ENCODE results near the gene THEM5.

The THEM5 gene

GRCh38 chr1:151805066-151805820, 48.3 kb downstream of the THEM5 start, which contains the start of gene LINGO4:
Gene LINGO4 (minus strand): TSS chr1:151805419. CDS start chr1:151802704, 2,715 bp downstream.
- Histone ChIP-seq H3K79me2 (ENCODE audit: low read length) (no peaks in the 10 kb centered on the region), H2AFZ (ENCODE audit: low read length) (no peak within 1 kb of the TSS), H3K27me3 (replicated peaks; ENCODE audit: insufficient read depth, low read length) (no peaks in the 10 kb centered on the region; the same call in 1 of the 2 replicates), H3K4me1 (ENCODE audit: low read length) (no peaks in the 10 kb centered on the region), H3K36me3 (replicated peaks; ENCODE audit: insufficient read depth, low read length) (no peaks in the 10 kb centered on the region), H3K4me2 (ENCODE audit: low read depth, low read length) (no peak within 1 kb of the TSS), H3K9me3 (replicated peaks; ENCODE audit: insufficient read depth, low read length) (no peaks in the 10 kb centered on the region), H3K9ac (ENCODE audit: low read length) (no peak within 1 kb of the TSS), H3K4me3 (ENCODE audit: low read length) (no peak within 1 kb of the TSS), H3K9me2 (replicated peaks; ENCODE audit: insufficient read depth, low read length) (no peaks in the 10 kb centered on the region), H3F3A (ENCODE audit: insufficient read depth, low read length) (no peaks in the 10 kb centered on the region), H4K20me1 (ENCODE audit: insufficient read depth, low read length) (no peaks in the 10 kb centered on the region), H3K27ac (ENCODE audit: low read length) (no peak within 1 kb of the TSS)
- no peak for DNase-seq
- TF ChIP-seq EZH2 (optimal IDR thresholded peaks at IDR 0.05; ENCODE audit: low read depth, low read length) = no peak
- no peak for TF ChIP-seq EZH2phosphoT487 (IDR thresholded peaks at IDR 0.05; ENCODE audit: low read length)
- no peak for TF ChIP-seq CTCF (IDR thresholded peaks at IDR 0.05; ENCODE audit: low read length)

- H3K9ac ChIP-seq (ENCODE audit: low read length) = no peak overlapping the region
- no peak overlapping the region for H3K4me3 ChIP-seq (ENCODE audit: low read length)
- TF ChIP-seq CTCF (IDR thresholded peaks at IDR 0.05; ENCODE audit: low read length) (no peak), EZH2 (optimal IDR thresholded peaks at IDR 0.05; ENCODE audit: low read depth, low read length) (no peak), EZH2phosphoT487 (IDR thresholded peaks at IDR 0.05; ENCODE audit: low read length) (no peak)
- H3K27ac ChIP-seq (ENCODE audit: low read length) = no peak overlapping the region
- H3F3A ChIP-seq (ENCODE audit: insufficient read depth, low read length) = no peaks in the 10 kb centered on the region
- H4K20me1 ChIP-seq (ENCODE audit: insufficient read depth, low read length) = no peaks in the 10 kb centered on the region
- no peak overlapping the region for H2AFZ ChIP-seq (ENCODE audit: low read length)
- no peaks in the 10 kb centered on the region for H3K36me3 ChIP-seq (replicated peaks; ENCODE audit: insufficient read depth, low read length)
- no peaks in the 10 kb centered on the region for H3K9me2 ChIP-seq (replicated peaks; ENCODE audit: insufficient read depth, low read length)
- no peaks in the 10 kb centered on the region; the same call in 1 of the 2 replicates for H3K27me3 ChIP-seq (replicated peaks; ENCODE audit: insufficient read depth, low read length)
- no peaks in the 10 kb centered on the region for H3K9me3 ChIP-seq (replicated peaks; ENCODE audit: insufficient read depth, low read length)
- H3K4me1 ChIP-seq (ENCODE audit: low read length) = no peaks in the 10 kb centered on the region
- no peak overlapping the region for H3K4me2 ChIP-seq (ENCODE audit: low read depth, low read length)
- DNase-seq = no peak
- no peaks in the 10 kb centered on the region for H3K79me2 ChIP-seq (ENCODE audit: low read length)
Observed at GRCh38 chr1:151803915-151804314, 49.6 kb downstream of the THEM5 start.

- H3K4me1 ChIP-seq (ENCODE audit: low read length) = no peaks in the 10 kb centered on the region
- no peak for TF ChIP-seq CTCF (IDR thresholded peaks at IDR 0.05; ENCODE audit: low read length)
- TF ChIP-seq EZH2phosphoT487 (IDR thresholded peaks at IDR 0.05; ENCODE audit: low read length) = no peak
- TF ChIP-seq EZH2 (optimal IDR thresholded peaks at IDR 0.05; ENCODE audit: low read depth, low read length) = no peak
- H4K20me1 ChIP-seq (ENCODE audit: insufficient read depth, low read length) = no peaks in the 10 kb centered on the region
- no peaks in the 10 kb centered on the region for H3F3A ChIP-seq (ENCODE audit: insufficient read depth, low read length)
- no peak overlapping the region for H2AFZ ChIP-seq (ENCODE audit: low read length)
- no peaks in the 10 kb centered on the region for H3K9me2 ChIP-seq (replicated peaks; ENCODE audit: insufficient read depth, low read length)
- no peaks in the 10 kb centered on the region for H3K36me3 ChIP-seq (replicated peaks; ENCODE audit: insufficient read depth, low read length)
- no peaks in the 10 kb centered on the region for H3K9me3 ChIP-seq (replicated peaks; ENCODE audit: insufficient read depth, low read length)
- H3K9ac ChIP-seq (ENCODE audit: low read length) = no peak overlapping the region
- no peaks in the 10 kb centered on the region; the same call in 1 of the 2 replicates for H3K27me3 ChIP-seq (replicated peaks; ENCODE audit: insufficient read depth, low read length)
- H3K79me2 ChIP-seq (ENCODE audit: low read length) = no peaks in the 10 kb centered on the region
- H3K4me3 ChIP-seq (ENCODE audit: low read length) = no peak overlapping the region
- no peak for DNase-seq
- no peak overlapping the region for H3K27ac ChIP-seq (ENCODE audit: low read length)
- H3K4me2 ChIP-seq (ENCODE audit: low read depth, low read length) = no peak overlapping the region
Observed at GRCh38 chr1:151803164-151803563, 50.3 kb downstream of the THEM5 start.

Data from MM.1S (cell line).